HUES64 (cell line): ENCODE results near the gene CTNND2.

Experiments
- H3K27ac ChIP-seq: 2 replicates; pipeline ENCODE4 v1.7.0; 2013; ENCODE audit warnings: low read depth, low read length, inconsistent platforms
- H3K27me3 ChIP-seq: 2 replicates; pipeline ENCODE4 v1.6.1; 2013; ENCODE audit warnings: mild to moderate bottlenecking, low read length; ENCODE audit not compliant: insufficient read depth
- H3K36me3 ChIP-seq: 2 replicates; pipeline ENCODE4 v1.6.1; 2013; ENCODE audit warnings: mild to moderate bottlenecking, low read length; ENCODE audit not compliant: insufficient read depth
- H3K4me1 ChIP-seq: 2 replicates; pipeline ENCODE4 v1.6.1; 2013; ENCODE audit warnings: mild to moderate bottlenecking, low read length, moderate library complexity; ENCODE audit not compliant: insufficient read depth
- H3K4me3 ChIP-seq: 2 replicates; pipeline ENCODE4 v1.5.1; 2013; ENCODE audit warnings: mild to moderate bottlenecking, low read length, moderate library complexity
- H3K9ac ChIP-seq: 2 replicates; pipeline ENCODE4 v1.6.1; 2013; ENCODE audit warnings: mild to moderate bottlenecking, low read depth, low read length
- H3K9me3 ChIP-seq: 2 replicates; pipeline ENCODE4 v1.6.1; 2013; ENCODE audit warnings: low read depth, low read length; ENCODE audit not compliant: insufficient read depth
- WGBS: fragments of 150-250, 120-280 bp; methylation state at CpG from one replicate; pipeline ENCODE4 v1.1.7; 2013; ENCODE audit warnings: missing lambda C conversion rate; 5-methylcytosine and 5-hydroxymethylcytosine counted together

CTNND2 gene

GRCh38 chr5:11139217-11139865, 764.9 kb downstream of the CTNND2 start:
- 79% methylated on average over 9 of the region's 9 CpGs for WGBS
- no peaks in the 10 kb centered on the region for H3K9me3 ChIP-seq
- H3K27me3 ChIP-seq: no peaks in the 10 kb centered on the region
- H3K4me1 ChIP-seq: no peaks in the 10 kb centered on the region
- H3K36me3 ChIP-seq: no peaks in the 10 kb centered on the region
- no peak overlapping the region for H3K9ac ChIP-seq
- no peak overlapping the region for H3K27ac ChIP-seq
- no peak overlapping the region for H3K4me3 ChIP-seq

DNA sequence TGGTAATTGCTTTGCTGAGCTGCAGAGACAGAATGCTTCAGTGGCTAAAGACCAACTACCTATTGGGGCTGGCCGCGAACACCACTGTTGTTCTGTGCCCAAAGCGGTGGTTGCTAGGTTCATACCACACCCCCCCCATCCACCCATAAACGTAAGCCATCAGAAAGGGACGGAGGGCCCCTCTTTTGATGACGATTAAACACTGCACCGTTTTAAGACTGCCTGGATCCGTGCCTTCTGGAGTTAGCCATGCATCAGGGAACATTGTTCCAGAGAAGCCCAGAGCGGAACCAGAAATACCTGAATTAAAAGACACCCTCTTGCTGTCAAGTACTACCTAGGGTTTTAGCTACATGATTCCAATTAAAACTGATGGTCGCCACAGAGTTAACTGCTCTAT, 774.1 kb downstream of the CTNND2 start:
- no peaks in the 10 kb centered on the region for H3K27me3 ChIP-seq
- H3K4me3 ChIP-seq: no peak overlapping the region

GRCh38 chr5:11128021-11128420, 776.2 kb downstream of the CTNND2 start:
- Histone ChIP-seq H3K27ac (no peak overlapping the region), H3K36me3 (no peaks in the 10 kb centered on the region), H3K27me3 (no peaks in the 10 kb centered on the region), H3K4me3 (no peak overlapping the region), H3K9me3 (no peaks in the 10 kb centered on the region), H3K4me1 (no peaks in the 10 kb centered on the region), H3K9ac (no peak overlapping the region)
- WGBS: 85% methylated on average over 2 of the region's 2 CpGs

More for the DNA sequence above, 774.1 kb downstream of the CTNND2 start:
- Histone ChIP-seq H3K4me1 (no peaks in the 10 kb centered on the region), H3K27ac (no peak overlapping the region), H3K9me3 (no peaks in the 10 kb centered on the region), H3K36me3 (no peaks in the 10 kb centered on the region), H3K9ac (no peak overlapping the region)
- WGBS: 94% methylated on average over 10 of the region's 10 CpGs

DNA sequence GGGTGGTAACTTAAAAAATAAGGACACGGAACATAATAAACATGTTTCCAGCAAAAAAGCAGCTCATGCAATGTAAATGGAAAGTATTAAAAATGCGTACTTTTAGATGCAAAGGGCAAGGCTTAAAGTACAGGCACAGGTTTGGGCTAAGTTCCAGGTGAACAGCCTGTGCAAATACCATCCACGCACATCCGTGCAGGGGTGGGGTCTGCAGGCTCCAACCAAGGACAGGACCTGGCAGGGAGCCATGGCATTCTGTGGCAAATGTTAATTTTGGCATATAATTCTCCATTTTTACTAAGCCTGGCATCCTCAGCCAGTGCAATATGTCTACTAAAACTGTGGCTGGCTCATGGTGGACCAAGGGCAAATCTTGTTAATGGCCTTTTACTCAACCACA, 777.4 kb downstream of the CTNND2 start:
- H3K36me3 ChIP-seq: no peaks in the 10 kb centered on the region
- H3K9ac ChIP-seq: no peak overlapping the region
- no peak overlapping the region for H3K27ac ChIP-seq
- 97% methylated on average over 4 of the region's 4 CpGs for WGBS
- H3K9me3 ChIP-seq: no peaks in the 10 kb centered on the region
- H3K27me3 ChIP-seq: no peaks in the 10 kb centered on the region
- H3K4me1 ChIP-seq: no peaks in the 10 kb centered on the region
- no peak overlapping the region for H3K4me3 ChIP-seq

DNA sequence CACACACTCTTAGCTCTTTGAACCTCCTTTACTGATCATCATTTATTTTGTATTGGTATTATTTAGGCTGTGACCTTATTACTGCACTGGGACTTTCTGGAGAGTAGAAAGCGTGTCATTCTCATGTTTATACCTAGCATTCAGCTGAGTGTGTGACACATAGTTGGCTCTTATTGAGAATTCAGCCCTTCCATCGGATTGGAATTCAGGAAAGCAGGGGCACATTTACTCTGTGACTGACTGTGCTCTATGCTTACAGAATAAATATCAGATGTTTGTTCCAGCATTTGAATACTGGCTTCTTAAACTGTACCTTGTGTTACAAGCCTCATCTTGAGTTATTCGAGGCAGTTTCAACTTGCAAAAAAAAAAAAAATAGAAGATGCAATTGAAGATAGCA, 782.4 kb downstream of the CTNND2 start:
- Histone ChIP-seq H3K4me3 (no peak overlapping the region), H3K27ac (no peak overlapping the region), H3K4me1 (no peaks in the 10 kb centered on the region), H3K9ac (no peak overlapping the region), H3K36me3 (no peaks in the 10 kb centered on the region), H3K27me3 (no peaks in the 10 kb centered on the region), H3K9me3 (no peaks in the 10 kb centered on the region)
- 90% methylated on average over 3 of the region's 3 CpGs for WGBS

DNA sequence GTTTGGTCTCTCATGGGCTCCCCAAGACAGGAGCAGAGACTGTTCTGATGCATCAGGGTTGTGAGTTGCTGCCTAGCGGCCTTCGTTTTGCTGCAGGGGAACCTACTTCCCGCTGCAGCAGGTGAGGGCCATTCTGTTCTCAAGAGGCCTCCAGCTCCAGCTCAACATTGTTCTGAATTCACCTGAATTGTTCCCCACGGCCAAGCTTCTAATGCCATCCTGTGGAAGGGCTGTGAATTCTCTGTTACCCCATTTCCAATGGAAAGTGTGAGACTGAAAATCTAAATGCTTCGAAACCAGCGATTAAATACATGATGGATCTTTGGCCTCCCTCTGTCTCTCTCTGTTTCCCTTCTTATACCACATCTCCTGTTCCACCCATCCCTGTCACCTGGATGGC, 794.1 kb downstream of the CTNND2 start:
- Histone ChIP-seq H3K27me3 (no peaks in the 10 kb centered on the region), H3K27ac (no peak overlapping the region), H3K9me3 (no peaks in the 10 kb centered on the region), H3K4me3 (no peak overlapping the region), H3K36me3 (no peaks in the 10 kb centered on the region), H3K4me1 (no peaks in the 10 kb centered on the region), H3K9ac (no peak overlapping the region)
- whole genome bisulfite sequencing: 93% methylated on average over 6 of the region's 6 CpGs

GRCh38 chr5:11105696-11106095, 798.5 kb downstream of the CTNND2 start:
- H3K27me3 ChIP-seq: no peaks in the 10 kb centered on the region
- no peaks in the 10 kb centered on the region for H3K9me3 ChIP-seq
- H3K9ac ChIP-seq: no peak overlapping the region
- H3K4me3 ChIP-seq: no peak overlapping the region
- WGBS: 95% methylated on average over 8 of the region's 8 CpGs
- H3K36me3 ChIP-seq: no peaks in the 10 kb centered on the region
- H3K4me1 ChIP-seq: no peaks in the 10 kb centered on the region
- H3K27ac ChIP-seq: no peak overlapping the region

GRCh38 chr5:11104651-11105112, 799.6 kb downstream of the CTNND2 start:
- 78% methylated on average over 9 of the region's 9 CpGs for WGBS

GRCh38 chr5:11104210-11104609, 800.0 kb downstream of the CTNND2 start:
- no peaks in the 10 kb centered on the region for H3K9me3 ChIP-seq
- H3K4me1 ChIP-seq: no peaks in the 10 kb centered on the region
- WGBS: 82% methylated on average over 1 of the region's 1 CpG
- H3K36me3 ChIP-seq: no peaks in the 10 kb centered on the region
- no peaks in the 10 kb centered on the region for H3K27me3 ChIP-seq
- H3K9ac ChIP-seq: no peak overlapping the region
- H3K27ac ChIP-seq: no peak overlapping the region
- no peak overlapping the region for H3K4me3 ChIP-seq

More at GRCh38 chr5:11104651-11105112, 799.6 kb downstream of the CTNND2 start:
- Histone ChIP-seq H3K9me3 (no peaks in the 10 kb centered on the region), H3K4me1 (no peaks in the 10 kb centered on the region), H3K27ac (no peak overlapping the region), H3K9ac (no peak overlapping the region), H3K27me3 (no peaks in the 10 kb centered on the region), H3K36me3 (no peaks in the 10 kb centered on the region), H3K4me3 (no peak overlapping the region)

GRCh38 chr5:11084111-11084510, 820.1 kb downstream of the CTNND2 start:
- H3K4me1 ChIP-seq: no peaks in the 10 kb centered on the region
- H3K4me3 ChIP-seq: no peak overlapping the region
- 92% methylated on average over 3 of the region's 3 CpGs for WGBS

GRCh38 chr5:11082404-11082945, 821.8 kb downstream of the CTNND2 start:
- H3K9ac ChIP-seq: no peak overlapping the region
- H3K4me3 ChIP-seq: no peak overlapping the region
- WGBS: 96% methylated on average over 21 of the region's 21 CpGs
- H3K27ac ChIP-seq: no peak overlapping the region
- no peaks in the 10 kb centered on the region; the same call in 1 of the 2 replicates for H3K9me3 ChIP-seq
- no peaks in the 10 kb centered on the region for H3K27me3 ChIP-seq
- H3K36me3 ChIP-seq: no peaks in the 10 kb centered on the region
- H3K4me1 ChIP-seq: no peaks in the 10 kb centered on the region

More at GRCh38 chr5:11084111-11084510, 820.1 kb downstream of the CTNND2 start:
- Histone ChIP-seq H3K27me3 (no peaks in the 10 kb centered on the region), H3K9me3 (no peaks in the 10 kb centered on the region; the same call in 1 of the 2 replicates), H3K9ac (no peak overlapping the region), H3K36me3 (no peaks in the 10 kb centered on the region), H3K27ac (no peak overlapping the region)
